GM21381 (cell line): ENCODE data around the gene KCNQ1.

Experiments used
- ATAC-seq: cut with Tn5 transposase; IDR thresholded peaks from one replicate; pipeline ENCODE4 v1.9.1; 2021; ENCODE audit warnings: mild to moderate bottlenecking, moderate library complexity; ENCODE audit not compliant: unreplicated experiment

KCNQ1 gene

DNA sequence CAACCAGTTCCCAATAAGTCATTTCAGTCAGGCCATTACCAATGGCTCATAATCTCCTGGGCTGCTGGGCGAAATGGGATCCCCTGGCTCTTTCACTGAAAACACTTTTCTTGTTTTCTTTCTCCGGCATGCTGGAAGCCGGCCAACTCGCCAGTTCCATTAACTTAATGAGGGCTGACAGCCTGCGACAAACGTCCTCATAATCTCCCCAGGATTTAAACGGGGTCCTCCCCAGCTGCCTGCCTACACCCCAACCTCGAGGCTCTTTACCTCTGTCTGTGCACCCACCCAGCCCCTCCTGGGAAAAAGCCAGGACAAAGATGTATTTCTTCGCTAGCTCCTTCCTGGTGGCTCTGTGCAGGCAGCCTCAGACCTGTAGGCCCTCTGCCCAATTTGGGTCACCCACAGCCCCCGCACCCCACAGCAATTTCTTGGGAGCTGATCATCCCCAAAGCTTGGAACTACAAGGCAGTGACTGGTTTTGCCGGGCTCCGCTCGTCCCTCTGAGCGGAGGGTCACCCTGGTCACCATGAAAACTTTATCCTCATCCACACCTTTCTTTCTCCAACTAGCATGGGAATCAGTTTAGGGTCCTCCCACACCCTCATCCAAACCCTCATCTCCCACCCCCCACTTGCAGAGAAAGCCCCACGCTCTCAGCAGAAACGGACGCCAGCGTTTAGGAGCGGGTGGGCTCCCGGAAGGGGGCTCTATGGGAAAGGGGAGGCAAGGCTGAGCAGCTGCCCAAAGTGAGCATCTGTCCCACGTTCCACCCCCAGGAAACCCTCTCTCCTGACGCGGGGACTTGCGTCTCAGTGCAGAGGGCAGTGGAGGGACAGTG, 306.1 kb downstream of the KCNQ1 start:
- ATAC-seq: no peak

DNA sequence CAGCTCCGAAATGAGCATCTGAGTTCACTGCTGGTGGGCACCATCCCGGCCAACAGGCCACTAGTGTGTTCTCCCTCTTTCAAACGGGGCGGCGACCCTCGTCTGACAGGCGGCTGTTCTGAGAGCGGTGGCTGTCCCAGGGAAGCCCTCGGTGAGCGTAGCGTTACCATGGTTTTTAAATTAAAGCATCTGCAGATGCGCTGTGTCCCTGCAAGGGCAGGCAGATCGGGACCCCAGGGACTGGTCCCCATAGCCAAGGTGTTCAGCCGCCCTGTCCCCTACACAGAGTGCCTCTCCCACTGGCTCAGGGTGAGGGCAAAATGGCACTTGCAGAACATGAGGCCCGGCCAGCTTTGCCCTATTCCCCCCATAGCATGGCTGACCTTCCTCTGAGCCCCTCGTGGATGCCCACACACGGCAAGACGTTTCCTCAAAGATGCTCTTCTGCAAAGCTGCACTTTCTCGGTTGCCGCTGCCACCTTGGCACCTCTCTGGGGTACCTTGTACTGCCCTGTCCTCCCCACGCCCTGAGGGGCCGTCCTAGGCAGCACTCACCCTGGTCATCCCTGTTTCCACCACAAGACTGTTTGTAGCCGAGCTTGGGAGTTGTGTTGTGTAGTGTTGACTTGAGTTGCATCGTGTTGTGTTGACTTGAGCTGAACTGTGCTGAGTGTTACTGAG, 306.9 kb downstream of the KCNQ1 start:
- no peak for ATAC-seq

DNA sequence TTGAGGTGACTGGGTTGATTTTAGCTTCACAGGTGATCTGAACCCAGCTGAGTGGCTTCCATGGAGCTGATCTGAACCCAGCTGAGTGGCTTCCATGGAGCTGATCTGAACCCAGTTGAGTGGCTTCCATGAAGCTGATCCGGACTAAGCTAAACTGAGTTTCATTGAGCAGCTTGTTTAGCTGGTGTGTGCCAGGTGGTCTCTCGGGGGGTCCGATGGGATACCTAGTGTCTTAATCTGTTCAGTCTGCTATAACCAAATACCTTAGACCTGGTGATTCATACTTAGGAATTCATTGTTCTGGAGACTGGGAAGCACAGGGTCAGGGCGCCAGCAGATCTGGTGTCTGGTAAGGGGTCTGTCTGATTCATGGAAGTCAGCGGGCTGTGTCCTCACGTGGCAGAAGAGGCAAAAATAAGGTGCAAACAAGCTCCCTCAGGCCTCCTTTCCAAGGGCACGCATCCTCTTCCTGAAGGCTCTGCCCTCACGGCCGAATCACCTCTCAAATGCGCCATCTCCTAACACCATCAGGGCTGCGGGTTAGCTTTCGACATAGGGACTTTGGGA, 307.5 kb downstream of the KCNQ1 start:
- no peak for ATAC-seq

DNA sequence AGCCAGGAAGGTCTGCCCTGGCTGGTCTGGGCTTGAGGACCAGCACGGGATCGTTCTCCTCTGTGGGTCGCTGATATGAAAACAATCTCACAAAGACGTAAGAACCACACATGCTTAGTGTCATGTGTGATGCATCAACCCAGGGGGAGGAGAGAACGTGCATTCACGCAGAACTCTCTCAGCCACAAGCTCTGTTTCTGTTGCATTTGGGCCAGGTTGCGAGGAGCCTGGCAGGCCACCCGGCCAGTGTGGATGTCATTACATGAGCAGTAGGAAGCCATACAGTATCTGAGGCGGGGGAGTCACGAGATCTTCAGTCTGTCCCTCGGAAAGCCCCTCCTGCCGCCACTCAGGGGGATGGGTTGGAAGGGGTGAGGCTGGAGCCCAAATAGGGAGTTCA, 308.1 kb downstream of the KCNQ1 start:
- ATAC-seq: no peak

DNA sequence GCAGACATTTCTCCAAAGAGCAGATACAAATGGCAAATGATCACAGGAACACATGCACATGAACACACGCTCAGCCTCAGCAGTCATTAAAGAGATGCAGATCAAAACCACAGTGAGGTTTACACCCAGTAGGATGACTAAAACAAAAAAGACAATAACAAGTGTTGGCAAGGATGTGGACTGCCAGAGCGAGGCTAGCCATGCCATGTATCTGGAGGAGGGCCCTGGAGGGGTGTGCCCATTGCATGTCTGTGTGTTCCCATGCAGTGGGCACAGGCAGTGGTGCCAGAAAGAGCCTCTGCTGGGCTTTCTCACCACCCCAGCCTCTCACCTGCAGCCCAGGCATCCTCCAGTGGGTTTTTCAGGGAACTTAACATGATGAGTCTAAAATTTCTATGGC, 309.2 kb downstream of the KCNQ1 start:
- ATAC-seq: no peak

DNA sequence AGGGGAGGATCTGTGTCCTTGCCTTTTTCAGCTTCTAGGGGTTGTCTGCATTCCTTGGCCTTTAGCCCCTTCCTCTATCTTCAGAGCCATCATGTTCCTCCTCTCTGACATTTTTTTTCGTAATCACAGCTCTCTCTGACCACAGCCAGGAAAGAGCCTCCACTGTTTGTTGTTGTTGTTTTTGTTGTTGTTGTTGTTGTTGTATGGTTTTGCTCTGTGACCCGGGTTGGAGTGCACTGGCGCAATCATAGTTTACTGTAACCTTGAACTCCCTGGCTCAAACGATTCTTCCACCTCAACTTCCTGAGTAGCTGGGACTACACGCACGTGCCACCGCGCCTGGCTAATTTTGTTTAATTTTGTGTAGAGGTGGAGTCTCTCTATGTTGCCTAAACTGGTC, 310.3 kb downstream of the KCNQ1 start:
- ATAC-seq: no peak

DNA sequence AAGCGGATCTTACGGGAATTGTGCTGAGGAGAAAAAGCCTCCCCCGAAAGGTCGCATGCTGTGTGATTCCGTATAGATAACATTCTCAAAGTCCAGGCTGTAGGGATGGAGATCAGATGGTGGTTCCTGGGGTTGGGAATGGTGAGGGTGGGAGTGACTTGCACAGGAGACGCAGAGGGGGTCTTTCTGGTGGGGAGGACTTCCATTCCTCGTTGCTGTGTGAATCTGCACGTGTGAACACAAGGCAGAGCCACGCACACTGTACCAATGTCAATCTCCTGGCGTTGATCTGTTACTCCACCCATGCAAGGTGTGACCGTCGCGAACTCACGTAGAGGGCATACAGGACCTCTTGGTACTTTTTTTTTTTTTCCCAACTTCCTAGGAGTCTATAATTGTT, 313.9 kb downstream of the KCNQ1 start:
- no peak for ATAC-seq

DNA sequence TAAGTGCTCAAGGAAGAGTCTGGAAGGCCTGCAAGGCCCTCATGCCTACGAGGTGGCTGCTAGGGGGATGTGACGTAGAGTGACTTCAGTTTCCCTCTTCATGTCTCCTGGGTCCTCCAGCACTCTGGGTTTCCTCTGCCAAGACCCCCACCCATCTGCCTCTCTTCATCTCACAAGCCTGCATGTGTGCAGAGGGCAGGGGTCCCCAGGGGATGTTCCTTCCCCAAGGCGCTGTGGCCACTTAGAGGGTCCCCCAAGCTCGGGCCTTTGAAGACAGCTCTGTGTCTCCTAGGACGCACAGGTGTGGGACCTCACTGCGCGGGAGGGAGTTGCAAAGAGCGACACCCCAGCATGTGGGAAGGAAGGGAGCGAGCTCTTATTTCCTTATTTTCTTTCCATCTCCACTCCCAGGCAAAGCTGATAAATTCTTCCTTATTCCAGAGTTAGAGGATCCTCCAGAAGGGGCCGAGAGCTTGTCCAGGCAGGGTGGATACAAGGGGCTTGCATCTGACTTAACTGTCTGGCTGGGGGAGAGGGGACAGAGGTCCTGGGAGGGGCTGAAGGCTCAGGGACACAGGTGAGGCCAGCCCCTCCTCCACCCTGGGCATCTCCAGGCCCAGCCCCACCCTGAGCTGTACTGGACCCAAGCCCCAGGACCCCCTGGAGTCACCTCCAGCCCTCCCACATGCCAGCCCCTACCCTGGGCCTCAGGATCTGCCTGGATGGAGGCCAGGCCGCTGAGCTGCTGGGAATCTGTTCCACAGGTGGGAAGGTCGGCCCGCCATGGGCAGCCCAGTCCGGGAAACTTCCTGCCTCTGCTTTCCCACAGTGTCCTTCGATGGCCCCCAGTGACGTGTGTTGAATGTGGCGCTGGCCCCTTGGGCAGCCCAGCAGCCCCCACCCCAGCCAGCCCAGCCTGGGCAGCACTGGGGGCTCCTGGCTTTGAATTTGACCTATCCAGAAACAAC, 314.7 kb downstream of the KCNQ1 start:
- ATAC-seq: no peak

DNA sequence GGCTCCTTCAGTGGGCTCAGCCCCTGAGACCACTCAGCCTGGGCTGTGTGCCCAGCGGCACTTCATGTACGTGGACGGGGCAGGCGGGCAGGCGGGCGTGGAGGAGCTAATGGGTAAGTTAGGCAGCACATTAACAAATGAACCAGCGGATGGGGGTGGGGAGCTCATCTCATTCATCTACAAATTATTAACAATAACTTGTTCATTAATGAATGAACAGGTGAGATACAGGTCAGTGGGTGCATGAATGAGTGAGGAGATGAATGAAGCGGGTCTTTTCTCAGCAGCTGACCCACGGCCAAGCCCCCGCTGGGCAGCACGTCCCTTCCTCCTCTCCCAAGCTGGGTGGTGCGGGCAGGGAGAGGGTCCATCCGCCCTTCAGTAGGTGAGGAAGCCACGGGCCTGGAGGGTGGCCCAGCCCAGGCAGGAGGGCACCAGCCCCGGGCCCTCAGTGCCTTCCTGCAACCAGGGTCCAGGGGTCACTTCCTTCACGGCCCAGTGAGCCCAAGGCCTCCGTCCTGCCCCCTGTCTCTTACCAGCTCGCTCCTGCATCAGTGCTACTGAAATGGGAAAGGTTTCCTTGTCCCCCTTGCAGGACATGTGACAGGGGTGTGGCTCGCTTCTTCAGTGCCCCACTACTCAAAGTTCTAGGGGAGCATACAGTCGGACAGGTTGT, 315.5 kb downstream of the KCNQ1 start:
- no peak for ATAC-seq

DNA sequence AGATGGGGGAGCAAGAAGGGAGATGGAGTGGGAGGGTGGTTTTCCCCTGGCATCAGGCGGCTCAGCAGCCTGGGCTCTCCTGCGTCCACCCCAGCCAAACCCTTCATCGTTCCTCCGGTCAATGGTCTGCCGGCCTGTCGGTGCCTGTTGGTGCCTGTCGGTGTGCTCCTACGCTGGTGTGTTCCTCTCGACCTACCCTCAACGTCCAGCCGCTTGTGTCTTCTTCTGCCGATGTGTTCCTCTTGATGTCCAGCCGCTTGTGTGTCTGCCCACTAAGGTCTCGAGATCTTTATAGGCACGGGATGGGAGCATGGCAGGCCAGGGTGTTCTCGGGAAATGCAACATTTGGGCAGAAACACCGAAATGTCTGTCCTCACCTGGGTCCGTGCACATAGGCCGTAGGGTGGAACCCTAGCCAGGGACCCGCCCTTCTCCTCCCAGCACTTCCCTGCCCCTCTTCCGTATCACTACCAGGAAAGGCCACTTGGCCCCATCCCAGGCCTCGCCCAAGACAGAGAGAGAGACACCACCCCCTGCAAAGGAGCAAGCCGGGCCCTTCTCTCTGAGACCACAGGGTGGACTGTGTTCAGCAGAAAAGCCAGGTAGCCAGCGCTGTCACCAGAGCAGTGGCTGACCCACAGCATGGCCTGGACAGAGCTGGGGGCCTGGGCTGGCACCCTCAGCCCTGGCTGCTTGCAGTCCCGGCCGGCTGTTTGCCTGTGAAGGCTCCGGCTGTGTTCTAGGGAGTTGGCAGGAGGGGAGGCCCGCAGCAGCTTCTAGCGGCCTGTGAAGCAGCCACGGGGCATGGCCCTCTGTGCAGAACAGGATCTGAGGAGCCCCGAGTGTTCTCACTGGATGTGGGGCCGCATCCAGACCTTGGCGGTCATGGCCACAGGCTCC, 316.6 kb downstream of the KCNQ1 start:
- no peak for ATAC-seq

DNA sequence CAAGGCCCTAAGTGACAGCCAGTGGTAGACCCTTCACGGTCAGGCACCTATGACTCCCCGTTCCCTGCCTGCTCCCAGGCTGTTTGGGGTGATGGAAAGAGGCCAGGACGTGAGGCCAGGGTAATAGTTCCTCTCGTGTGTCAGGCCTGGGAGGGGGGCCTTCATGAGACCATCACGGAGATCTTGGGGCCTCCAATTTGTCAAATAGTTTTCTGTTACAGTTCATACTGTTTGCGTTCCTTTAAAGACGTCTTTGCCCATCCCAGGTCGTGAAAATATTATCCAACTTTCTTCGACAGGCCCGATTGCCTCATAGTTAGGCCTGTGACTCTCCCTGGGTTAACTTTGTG, 317.2 kb downstream of the KCNQ1 start:
- ATAC-seq: no peak

DNA sequence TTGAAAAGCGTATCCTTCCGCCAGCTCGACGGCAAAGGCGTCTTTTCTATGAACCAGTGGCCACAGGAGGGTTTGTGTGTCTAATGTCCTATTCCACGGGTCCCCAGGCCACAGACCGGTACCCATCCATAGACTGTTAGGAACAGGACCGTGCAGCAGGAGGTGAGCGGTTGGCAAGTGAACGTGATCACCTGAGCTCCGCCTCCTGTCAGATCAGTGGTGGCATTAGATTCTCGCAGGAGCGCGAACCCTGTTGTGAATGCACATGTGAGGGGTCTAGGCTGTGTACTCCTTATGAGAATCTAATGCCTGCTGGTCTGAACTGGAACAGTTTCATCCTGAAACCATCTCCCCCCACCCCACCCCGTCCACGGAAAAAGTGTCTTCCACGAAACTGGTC, 317.6 kb downstream of the KCNQ1 start:
- ATAC-seq: no peak

DNA sequence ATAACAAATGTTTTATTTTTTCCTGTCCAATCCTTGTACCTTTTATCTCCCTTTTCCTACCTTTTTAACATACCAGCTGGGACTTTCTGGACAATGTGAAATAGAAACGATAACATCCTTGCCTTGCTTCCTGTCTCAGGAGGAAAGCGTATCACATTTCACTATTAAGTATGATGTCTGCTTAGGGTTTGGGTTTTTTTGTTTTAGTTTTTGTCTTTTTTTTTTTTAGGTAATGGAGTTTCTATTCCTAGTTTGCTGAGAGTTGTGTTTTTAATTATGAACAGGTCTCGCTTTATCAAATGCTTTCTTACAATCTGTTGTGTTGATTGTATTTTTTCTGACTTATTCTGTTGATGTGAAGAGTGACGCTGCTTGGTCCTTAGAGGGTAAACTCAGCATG, 319.2 kb downstream of the KCNQ1 start:
- no peak for ATAC-seq

DNA sequence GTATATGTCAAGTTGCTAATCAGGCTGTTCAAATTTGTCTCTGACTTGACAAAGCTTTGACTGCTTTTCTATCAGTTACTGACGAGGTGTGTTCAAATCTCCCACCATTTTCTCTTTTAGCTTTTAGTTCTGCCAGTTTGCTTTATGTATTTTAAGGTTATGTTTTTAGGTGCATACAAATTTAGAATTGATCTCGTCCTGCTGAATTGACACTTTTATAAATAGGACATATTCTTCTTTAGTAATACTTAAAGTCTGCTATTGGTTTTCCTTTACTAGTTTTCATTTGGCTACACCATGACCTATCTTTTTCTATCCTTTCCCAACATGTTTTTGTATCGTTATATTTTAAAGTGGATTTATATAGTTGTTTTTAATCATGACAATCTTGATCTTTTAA, 320.7 kb downstream of the KCNQ1 start:
- no peak for ATAC-seq

DNA sequence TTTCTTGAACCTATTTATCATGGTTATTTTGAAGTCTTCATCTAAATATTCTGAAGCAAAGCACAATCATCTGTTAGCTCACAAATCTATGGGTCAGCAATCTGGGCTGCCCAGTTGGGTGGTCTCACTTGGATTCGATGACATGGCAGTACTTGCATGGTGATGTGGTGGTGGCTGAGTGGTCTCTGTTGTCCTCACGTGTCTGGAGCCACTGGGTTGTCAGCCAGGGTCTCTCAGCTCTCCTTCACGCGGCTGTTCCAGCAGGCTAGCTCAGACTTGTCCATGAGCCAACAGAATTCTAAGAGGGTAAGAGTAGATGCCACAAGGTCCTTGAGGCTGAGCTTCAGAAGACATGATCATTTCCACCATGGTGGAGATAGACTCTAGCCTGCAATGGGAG, 321.4 kb downstream of the KCNQ1 start:
- ATAC-seq: no peak

DNA sequence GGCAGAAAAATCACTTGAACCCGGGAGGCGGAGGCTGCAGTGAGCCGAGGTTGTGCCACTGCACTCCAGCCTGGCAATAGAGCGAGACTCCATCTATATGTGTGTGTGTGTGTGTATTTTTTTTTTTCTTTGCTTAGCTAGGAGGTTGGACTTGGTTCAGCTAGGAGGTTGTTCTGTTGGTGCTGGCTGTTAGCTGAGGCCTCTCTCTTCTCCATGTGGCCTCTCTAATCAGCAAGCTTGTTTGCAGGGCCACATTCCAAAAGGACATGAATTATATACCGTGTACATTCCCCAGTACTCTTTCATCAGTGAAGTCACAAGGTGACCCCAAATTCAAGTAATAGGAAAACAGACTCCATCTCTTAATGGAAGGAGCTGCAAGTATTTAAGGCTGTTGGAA, 322.3 kb downstream of the KCNQ1 start:
- no peak for ATAC-seq

DNA sequence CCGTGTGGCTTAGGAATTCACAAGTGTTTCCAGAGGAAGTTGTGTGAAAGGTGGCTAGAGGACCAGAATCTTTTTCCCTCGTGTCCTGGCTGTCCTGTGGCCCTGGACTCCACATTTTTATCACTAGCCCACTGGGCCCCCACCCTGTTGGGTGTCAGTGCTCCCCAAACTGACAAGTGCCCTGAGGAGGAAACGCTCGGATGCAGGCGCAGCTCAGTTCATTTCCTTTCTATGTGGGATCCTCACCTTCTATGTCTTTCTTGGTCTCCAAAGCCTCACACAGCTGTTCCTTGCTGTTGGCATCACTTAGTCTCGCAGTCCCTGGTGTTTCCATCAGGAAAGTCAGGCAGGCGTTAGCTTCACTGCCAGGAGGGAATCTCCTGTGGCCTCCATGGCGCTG, 323.0 kb downstream of the KCNQ1 start:
- no peak for ATAC-seq

DNA sequence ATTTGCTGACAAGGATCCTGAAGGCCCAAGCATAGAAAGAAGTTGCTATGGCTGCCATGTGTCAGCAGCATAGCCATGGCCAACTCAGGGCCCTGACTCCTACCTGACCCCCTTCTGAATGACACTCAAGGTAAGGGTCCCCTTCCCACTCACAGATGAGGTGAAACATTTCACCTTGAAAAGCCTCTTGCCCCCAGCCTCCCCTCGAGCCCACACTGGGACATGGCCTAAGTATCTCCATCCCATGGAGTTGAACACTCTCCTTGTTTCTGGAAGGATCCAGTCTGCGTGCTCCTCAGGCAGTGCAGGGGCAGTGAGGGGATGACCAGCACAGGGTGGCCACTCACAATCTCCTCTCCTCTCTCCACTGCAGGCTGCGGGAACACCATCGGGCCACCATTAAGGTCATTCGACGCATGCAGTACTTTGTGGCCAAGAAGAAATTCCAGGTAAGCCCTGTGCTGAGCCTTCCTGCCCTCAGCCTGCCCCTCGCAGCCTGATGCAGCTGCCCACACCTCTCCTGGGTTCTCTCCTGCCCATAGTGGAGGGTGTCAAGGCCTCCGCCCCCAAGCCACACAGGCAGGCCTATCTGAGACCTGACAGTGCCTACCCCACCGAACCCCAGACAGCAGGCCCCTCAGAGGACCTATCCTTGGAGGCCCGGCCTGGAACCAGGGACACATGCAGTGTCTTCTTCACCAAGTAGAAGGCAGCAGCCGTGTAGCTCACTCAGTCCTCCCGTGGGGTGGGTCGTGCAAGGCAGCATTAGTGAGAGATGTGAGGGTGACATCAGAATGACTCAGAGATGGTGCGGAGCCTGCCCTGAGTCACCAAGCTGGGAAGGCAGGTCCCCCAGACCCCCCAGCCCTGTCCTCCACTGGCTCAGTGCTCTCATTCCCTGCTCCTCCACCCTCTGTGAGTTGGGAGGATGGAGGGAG, 323.9 kb downstream of the KCNQ1 start:
- ATAC-seq: no peak
